Neural crest cell (in vitro differentiated cells): ENCODE measurements around the gene STIM1. TPM values are rescaled to one million over a fixed set of nuclear protein-coding genes. Genes with fewer than 3 reads are reported as not detected.

Experiments
- DNase-seq: peaks from one replicate; pipeline ENCODE4 v3.0.0; 2021; ENCODE audit warnings: low read depth, mixed read lengths, low spot score
- H3K27ac Mint-ChIP-seq: one replicate; pipeline ENCODE4 v1.8.0; 2021; ENCODE audit warnings: mild to moderate bottlenecking, mixed read lengths; ENCODE audit not compliant: unreplicated experiment
- H3K27me3 Mint-ChIP-seq: 2 replicates; pipeline ENCODE4 v1.8.0; 2021; ENCODE audit warnings: low read depth, mild to moderate bottlenecking, mixed read lengths
- H3K36me3 Mint-ChIP-seq: 2 replicates; pipeline ENCODE4 v1.8.0; 2021; ENCODE audit warnings: low read depth, mild to moderate bottlenecking, mixed read lengths
- H3K4me1 Mint-ChIP-seq: 2 replicates; pipeline ENCODE4 v1.8.0; 2021; ENCODE audit warnings: mixed read lengths
- H3K4me3 Mint-ChIP-seq: one replicate; pipeline ENCODE4 v1.8.0; 2021; ENCODE audit warnings: mild to moderate bottlenecking, mixed read lengths
- H3K9me3 Mint-ChIP-seq: 2 replicates; pipeline ENCODE4 v1.8.0; 2021; ENCODE audit warnings: mixed read lengths
- total RNA-seq: library from RNA; stranded (reverse); gene quantifications from 2 replicates; pipeline ENCODE4 v1.2.1, GENCODE V29; 2021
- TF ChIP-seq, protein P1 (sequence below): fragments of 200-600 bp; sonication (generic); conservative IDR thresholded peaks from 2 replicates; pipeline ENCODE4 v1.5.0; 2021; ENCODE audit warnings: antibody characterized with exemption, mild to moderate bottlenecking

STIM1 gene
- total RNA-seq, 1 donor from 2014 or later, result 24.4 TPM

DNA sequence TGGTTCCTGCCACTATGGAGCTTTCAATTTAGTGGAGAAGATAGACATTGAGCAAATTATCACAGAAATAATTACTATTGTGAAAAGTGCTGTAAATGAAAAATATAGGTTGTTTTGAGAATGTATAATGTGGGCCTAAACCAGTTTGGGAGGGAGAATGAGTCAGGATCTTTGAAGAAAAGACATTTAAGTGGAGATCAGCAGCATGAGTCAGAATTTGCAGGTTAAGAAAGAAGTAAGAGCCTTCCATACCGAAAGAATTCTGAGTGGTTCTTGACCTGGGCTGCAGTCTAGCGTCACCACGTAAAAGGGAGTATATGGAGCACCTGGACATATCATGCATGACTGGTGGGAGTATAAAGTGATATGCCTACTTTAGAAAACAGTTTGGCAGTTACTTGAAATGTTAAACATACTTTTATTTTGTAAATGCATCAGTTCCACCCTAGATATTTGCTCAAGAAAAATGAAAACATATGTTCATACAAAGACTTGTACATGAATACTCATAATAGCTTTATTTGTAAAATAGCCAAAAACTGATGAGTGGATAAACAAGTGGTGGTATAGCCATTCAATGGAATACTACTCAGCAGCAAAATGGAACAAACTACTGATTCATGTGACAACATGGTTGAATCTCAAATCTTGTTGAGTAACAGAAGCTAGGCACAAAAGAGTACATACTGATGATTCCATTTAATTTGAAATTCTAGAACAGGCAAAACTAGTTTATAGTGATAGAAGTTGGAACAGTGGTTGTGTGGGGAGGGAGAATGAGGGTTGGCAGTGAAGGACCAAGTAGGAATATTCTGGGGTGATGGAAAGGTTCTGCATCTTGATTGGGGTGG is 99.2 kb downstream of the STIM1 start:
- H3K36me3 Mint-ChIP-seq, result no peaks in the 10 kb centered on the region
- TF ChIP-seq, protein P1, sequence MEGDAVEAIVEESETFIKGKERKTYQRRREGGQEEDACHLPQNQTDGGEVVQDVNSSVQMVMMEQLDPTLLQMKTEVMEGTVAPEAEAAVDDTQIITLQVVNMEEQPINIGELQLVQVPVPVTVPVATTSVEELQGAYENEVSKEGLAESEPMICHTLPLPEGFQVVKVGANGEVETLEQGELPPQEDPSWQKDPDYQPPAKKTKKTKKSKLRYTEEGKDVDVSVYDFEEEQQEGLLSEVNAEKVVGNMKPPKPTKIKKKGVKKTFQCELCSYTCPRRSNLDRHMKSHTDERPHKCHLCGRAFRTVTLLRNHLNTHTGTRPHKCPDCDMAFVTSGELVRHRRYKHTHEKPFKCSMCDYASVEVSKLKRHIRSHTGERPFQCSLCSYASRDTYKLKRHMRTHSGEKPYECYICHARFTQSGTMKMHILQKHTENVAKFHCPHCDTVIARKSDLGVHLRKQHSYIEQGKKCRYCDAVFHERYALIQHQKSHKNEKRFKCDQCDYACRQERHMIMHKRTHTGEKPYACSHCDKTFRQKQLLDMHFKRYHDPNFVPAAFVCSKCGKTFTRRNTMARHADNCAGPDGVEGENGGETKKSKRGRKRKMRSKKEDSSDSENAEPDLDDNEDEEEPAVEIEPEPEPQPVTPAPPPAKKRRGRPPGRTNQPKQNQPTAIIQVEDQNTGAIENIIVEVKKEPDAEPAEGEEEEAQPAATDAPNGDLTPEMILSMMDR, result no peak
- H3K4me1 Mint-ChIP-seq, result peaks cover 17% of the 10 kb centered on the region
- no peaks in the 10 kb centered on the region for H3K9me3 Mint-ChIP-seq
- H3K27ac Mint-ChIP-seq, result no peak overlapping the region
- H3K4me3 Mint-ChIP-seq, result no peak overlapping the region
- DNase-seq, result no peak
- H3K27me3 Mint-ChIP-seq, result no peaks in the 10 kb centered on the region

DNA sequence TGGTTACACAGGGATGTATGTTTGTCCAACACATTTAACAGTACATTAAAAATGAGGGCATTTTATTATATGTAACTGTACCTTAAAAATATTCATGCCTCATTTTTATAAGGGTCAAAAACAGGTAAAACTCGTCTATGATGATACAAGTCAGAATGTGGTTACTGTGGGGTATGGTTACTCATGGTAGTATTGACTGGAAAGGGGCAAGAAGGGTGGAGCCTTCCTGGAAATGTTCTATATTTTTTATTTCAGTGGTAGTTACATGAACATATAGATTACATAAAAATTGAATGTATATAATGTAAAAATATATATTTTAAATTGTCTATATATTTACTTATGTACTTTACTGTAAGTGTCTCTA is 99.8 kb downstream of the STIM1 start:
- no peak for DNase-seq
- Mint-ChIP-seq H3K4me1 (peaks cover 14% of the 10 kb centered on the region), H3K27ac (no peak overlapping the region)

DNA sequence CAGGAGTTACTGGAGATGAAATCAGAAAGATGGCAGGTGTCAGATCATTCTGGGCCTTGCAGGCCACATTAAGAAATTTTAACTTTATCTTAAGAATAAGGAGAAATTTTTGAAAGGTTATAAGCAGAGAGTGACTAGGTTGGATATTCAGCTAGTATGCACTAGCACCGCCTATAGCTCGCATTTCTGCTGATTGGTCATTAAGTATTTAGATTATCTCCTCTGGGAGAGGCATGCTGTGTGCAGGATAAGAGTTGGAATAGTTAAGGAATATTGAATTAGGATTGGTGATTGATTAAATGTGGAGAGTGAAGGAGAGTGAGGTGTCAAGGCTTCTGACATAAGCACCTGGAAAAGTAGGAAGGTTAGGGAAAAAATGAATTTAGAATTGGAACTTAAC is 100.6 kb downstream of the STIM1 start:
- H3K4me1 Mint-ChIP-seq, result peaks cover 7% of the 10 kb centered on the region
- no peaks in the 10 kb centered on the region for H3K36me3 Mint-ChIP-seq
- H3K9me3 Mint-ChIP-seq, result no peaks in the 10 kb centered on the region
- H3K27me3 Mint-ChIP-seq, result no peaks in the 10 kb centered on the region
- no peak overlapping the region for H3K4me3 Mint-ChIP-seq
- H3K27ac Mint-ChIP-seq, result no peak overlapping the region
- TF ChIP-seq, protein P1, result no peak
- no peak for DNase-seq

More for the DNA sequence above, 99.8 kb downstream of the STIM1 start:
- H3K9me3 Mint-ChIP-seq, result no peaks in the 10 kb centered on the region
- H3K36me3 Mint-ChIP-seq, result no peaks in the 10 kb centered on the region
- H3K27me3 Mint-ChIP-seq, result no peaks in the 10 kb centered on the region
- no peak overlapping the region for H3K4me3 Mint-ChIP-seq
- TF ChIP-seq, protein P1, result no peak

DNA sequence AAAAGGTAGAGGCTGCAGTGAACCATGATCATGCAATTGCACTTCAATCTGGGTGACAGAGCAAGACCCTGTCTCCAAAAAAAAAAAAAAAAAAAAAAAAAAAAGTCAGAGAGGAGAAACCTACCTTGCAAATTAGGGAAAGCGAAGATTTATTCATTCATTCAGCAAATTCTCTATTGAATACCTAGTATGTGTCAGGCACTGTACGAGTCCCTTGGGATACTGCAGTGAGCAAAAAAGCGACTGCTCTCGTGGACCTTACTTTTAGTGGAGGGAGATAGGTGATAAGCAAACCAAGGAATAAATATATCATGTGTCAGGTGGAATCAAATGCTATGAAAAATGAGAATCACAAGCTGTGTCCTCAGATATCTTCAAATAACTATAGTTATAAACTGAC is 101.3 kb downstream of the STIM1 start:
- Mint-ChIP-seq H3K27ac (no peak overlapping the region), H3K4me3 (no peak overlapping the region), H3K36me3 (no peaks in the 10 kb centered on the region), H3K4me1 (peaks cover 2% of the 10 kb centered on the region), H3K9me3 (no peaks in the 10 kb centered on the region), H3K27me3 (no peaks in the 10 kb centered on the region)
- TF ChIP-seq, protein P1, result no peak
- no peak for DNase-seq

DNA sequence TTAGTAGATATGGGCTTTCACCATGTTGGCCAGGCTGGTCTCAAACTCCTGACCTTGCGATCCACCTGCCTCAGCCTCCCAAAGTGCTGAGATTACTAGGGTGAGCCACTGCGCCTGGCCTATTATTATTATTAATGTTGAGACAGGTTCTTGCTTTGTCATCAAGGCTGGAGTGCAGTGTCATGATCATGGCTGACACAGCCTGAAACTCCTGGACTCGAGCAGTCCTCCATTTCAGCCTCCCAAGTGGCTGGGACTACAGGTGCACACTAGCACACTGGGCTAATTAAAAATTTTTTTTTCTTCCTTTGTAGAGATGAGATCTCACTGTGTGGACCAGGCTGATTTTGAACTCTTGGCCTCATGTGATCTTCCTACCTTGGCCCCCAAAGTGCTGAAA is 102.0 kb downstream of the STIM1 start:
- no peaks in the 10 kb centered on the region for H3K36me3 Mint-ChIP-seq
- H3K27ac Mint-ChIP-seq, result no peak overlapping the region
- H3K9me3 Mint-ChIP-seq, result no peaks in the 10 kb centered on the region
- no peak overlapping the region for H3K4me3 Mint-ChIP-seq
- TF ChIP-seq, protein P1, result no peak
- H3K27me3 Mint-ChIP-seq, result no peaks in the 10 kb centered on the region
- DNase-seq, result no peak
- no peaks in the 10 kb centered on the region for H3K4me1 Mint-ChIP-seq
